GM21723 (cell line): ENCODE measurements around the gene PARD6A.

Source experiments
- ATAC-seq: cut with Tn5 transposase; IDR thresholded peaks from one replicate; pipeline ENCODE4 v1.9.1; 2021; ENCODE audit warnings: mild to moderate bottlenecking, moderate library complexity; ENCODE audit not compliant: unreplicated experiment

Gene PARD6A

DNA sequence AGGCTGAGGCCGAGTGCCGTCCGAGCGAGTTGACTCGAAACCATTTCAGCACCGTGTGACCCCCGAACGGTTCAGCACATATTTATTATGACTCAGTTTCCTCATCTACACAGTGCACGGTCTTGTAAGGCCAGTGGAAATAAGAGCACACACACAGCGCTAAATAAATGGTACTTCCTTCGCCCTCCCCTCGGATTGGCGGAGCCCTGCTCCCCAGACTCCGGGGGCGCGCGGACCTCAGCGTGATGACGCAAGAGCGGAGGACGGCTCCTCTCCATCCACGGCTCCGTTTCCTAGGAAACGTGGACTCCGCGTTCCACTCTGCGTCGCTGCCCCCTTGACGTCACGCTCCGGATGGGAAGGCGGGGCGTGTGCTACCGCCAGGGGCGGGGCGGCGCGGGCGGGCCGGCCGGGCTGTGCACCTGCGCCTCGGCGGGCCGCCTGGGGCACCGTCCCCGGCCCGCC lies at the start of gene PARD6A:
TSS of gene PARD6A (plus strand) at position 397 of the 465 bp plus-strand sequence. CDS start 79 bp downstream, outside the sequence.
- peak; percentile 73 for ATAC-seq

GRCh38 chr16:67613808-67614207 lies 47.0 kb upstream of the PARD6A start:
- no peak for ATAC-seq

DNA sequence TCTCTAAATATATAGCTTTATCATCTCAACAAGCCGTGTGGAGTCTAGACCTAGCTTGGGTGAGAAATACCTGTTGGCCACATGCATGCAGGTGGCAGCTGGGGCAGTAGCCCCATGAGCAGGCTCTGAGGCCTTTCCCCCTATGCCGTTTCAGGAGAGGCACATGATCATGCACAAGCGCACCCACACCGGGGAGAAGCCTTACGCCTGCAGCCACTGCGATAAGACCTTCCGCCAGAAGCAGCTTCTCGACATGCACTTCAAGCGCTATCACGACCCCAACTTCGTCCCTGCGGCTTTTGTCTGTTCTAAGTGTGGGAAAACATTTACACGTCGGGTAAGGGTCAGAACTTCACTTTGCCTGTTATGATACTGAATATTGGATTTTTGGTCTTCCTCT lies 32.5 kb upstream of the PARD6A start:
- no peak for ATAC-seq

DNA sequence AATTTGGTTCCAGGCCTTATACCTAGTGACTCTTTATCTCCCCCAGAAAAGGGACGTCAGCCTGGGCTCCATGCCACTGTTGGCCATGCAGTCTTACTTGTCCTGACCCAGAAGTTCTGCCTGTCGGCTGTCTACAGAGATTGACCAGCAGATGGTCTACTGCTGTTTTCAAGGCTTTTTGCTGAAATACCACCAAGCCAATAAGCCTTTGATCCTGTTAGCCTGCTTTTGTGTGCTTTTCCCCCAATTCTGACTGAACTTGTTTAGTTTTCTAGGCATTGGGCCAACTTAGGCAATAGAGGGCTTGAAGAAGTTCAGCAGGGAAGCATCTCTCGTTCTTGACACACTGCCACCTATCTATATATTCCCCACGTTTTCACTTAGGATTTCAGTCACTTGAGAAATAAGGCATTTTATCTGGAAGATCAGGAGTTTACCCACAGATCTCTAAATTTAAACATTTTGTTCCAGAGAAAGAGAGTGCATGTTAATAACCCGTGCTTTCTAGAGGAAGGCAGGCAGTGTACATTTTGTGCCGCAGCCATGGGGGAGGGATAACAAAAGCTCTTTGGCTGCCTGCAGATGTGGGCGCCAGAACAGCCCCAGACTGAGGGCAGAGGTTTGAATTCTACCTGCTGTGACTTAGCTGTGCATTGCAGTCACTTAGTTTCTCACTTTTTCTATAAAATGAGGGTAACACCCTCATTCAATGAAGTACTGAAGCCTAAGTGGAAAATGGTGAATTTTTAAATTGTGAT lies 28.2 kb upstream of the PARD6A start:
- ATAC-seq = no peak

GRCh38 chr16:67636713-67637112 lies 24.0 kb upstream of the PARD6A start:
- no peak for ATAC-seq

- no peak for ATAC-seq
These were observed 23.1 kb upstream of the PARD6A start for GRCh38 chr16:67637625-67638024.

DNA sequence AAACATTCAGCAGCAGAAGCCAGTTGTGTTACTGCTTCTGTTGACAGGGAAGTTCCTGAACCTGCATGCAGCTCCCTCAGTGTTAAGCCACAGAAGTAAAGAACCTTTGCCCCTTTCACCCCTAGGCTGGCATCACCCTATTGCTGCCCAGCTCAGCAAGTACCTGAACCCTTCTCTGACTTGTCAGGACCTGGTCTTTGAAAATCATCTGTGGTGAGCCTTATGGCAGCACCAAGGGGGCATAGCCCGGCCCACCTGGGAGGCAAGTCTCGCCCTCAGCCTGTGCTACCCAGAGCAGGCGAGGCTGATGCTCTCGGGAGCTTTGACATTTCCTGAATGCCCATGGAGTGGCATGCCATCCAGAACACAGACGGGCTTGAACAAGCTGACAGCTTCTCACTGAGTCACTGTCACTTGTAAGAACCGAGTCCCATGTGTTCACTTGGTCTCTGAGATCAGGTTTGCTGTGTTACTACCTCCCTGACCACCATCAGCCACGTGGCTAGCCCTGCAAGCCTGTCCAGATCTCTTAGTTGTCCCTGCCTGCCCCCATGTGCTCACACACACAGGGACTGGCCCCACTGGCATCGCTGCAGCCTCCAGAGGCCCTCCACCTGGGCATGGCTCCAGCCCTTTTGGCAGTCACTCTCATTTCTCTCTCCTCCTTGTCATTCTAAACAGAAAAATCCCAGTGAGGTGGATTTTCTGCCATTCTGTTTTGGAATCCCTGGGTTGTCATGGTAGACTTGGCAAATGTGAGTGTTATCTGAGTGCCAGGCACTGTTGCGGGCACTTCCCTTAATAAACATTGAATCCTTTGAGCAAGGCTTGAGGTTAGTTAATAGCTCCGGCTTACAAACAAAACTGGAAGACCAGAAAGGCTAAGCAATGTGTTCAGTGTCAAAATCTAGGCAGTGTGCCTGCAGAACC lies 18.7 kb upstream of the PARD6A start:
- ATAC-seq = no peak

DNA sequence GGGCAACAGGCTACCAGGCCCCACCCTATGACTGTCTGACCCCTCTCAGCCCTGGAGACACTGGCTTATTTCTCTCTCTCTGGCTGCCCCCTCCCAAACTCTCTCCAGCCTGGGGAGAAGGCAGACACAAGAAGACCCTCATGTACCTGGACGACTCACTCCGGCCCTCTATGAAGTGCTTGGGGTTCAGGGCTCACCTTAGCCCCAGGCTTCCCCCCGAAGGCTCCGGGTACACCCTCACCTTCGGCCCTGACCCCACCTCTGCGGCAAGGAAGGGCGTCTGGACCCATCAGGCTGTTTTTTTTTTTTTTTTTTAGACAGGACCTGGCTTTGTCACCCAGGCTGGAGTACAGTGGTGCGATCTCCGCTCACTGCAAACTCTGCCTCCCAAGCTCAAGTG lies 16.7 kb upstream of the PARD6A start:
- no peak for ATAC-seq

- ATAC-seq = no peak
These were observed 15.2 kb upstream of the PARD6A start for GRCh38 chr16:67645397-67646121.

DNA sequence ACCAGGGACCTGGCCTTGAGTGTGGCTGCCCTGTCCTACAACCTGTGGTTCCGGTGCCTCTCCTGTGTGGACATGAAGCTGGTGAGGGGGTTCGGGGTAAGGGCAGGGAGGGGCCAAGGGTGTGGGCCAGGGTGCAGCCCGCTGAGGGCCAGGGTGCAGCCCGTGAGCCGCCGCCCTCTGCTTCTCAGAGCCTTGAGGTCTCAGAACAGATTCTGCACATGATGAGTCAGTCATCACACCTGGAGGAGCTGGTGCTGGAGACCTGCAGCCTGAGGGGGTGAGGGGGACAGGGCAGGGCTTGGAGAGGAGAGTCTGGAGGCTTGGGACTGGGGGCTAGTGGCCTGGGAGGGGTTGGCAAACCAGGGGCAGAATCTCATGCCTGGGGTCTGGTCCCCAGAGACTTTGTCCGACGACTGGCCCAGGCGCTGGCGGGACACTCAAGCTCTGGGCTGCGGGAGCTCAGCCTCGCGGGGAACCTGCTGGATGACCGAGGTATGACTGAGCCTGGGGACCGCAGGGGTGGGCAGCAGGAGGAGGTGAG lies 13.6 kb upstream of the PARD6A start:
- ATAC-seq = no peak

GRCh38 chr16:67647681-67648080 lies 13.1 kb upstream of the PARD6A start:
- no peak for ATAC-seq

DNA sequence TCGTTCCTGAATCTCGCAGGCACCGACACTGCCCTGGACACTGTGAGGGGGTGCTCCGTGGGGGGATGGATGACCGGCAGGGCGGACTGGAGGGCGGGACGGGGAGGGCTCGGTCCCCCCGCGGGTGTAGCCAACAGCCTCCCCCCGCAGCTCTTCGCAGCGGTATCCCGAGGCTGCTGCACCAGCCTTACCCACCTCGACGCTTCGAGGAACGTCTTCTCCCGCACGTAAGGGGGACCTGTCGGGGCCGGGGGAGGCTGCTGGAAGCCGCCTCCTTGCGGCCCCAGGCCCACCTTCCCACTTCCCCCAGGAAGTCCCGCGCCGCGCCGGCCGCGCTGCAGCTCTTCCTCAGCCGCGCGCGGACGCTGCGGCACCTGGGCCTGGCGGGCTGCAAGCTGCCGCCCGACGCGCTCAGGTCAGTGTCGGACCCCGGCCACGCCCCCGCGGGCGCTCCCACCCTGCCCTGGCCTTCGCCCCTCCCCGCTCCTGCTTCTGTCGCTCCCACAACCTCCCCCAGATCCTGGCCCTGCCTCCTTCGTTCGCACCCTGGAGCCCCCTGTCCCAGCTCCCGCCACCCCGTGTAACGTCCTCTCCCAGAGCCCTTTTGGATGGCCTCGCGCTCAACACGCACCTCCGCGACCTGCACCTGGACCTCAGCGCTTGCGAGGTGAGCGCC lies 12.5 kb upstream of the PARD6A start:
- ATAC-seq = no peak

GRCh38 chr16:67648764-67649407 lies 11.9 kb upstream of the PARD6A start:
- no peak for ATAC-seq

DNA sequence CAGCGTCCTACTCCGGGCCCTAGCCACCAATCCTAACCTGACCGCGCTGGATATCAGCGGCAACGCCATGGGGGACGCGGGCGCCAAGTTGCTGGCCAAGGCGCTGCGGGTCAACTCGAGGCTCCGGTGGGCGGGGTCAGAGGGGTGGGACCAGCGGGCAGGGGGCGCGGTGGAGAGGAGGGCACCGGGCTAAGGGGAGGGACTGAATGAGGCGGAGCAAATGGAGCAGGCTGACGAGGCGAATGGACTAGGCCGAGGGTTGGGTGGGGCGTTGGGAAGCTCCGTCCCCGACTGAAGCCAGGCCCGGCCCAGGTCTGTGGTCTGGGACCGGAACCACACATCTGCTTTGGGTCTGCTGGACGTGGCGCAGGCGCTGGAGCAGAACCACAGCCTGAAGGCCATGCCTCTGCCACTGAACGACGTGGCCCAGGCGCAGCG lies 11.2 kb upstream of the PARD6A start:
- no peak for ATAC-seq

DNA sequence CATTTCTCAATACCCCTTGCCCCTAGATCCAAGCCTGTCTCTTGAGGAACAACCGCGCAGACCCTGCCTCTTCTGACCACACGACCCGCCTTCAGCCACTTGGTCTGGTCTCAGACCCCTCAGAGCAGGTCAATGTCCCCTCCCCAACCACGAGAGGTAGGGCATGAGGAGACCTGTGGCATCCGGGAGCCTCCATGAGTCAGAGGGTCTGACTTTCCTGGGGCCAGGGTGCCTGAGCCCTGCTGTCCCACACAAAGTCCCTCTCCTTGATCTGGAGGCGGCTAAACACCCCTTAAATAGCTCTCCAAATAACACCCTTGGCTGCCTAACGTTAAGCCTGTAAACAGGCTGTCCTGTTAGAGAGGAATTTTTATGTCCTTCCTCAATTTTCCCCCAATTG lies 10.7 kb upstream of the PARD6A start:
- ATAC-seq = no peak

- ATAC-seq = no peak
These were observed 9.7 kb upstream of the PARD6A start for GRCh38 chr16:67651039-67651438.

DNA sequence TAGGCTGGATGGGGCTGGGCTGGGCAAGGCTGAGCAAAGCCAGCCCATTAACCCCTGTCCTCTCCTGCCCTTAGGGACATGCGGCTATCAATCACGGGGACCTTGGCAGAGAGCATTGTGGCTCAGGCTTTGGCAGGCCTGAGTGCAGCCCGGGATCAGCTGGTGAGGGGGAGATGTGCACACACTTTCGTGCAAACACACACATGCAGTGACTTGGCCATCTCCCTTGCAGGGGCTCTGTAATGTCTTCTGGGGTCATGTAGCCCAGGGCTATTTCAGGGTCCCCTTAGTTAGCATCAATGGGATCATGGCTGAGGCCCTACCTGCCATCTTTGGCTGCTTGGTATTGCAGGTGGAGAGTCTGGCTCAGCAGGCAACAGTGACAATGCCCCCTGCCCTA lies 8.9 kb upstream of the PARD6A start:
- ATAC-seq = no peak

GRCh38 chr16:67652578-67653127 lies 8.1 kb upstream of the PARD6A start:
- ATAC-seq = no peak

DNA sequence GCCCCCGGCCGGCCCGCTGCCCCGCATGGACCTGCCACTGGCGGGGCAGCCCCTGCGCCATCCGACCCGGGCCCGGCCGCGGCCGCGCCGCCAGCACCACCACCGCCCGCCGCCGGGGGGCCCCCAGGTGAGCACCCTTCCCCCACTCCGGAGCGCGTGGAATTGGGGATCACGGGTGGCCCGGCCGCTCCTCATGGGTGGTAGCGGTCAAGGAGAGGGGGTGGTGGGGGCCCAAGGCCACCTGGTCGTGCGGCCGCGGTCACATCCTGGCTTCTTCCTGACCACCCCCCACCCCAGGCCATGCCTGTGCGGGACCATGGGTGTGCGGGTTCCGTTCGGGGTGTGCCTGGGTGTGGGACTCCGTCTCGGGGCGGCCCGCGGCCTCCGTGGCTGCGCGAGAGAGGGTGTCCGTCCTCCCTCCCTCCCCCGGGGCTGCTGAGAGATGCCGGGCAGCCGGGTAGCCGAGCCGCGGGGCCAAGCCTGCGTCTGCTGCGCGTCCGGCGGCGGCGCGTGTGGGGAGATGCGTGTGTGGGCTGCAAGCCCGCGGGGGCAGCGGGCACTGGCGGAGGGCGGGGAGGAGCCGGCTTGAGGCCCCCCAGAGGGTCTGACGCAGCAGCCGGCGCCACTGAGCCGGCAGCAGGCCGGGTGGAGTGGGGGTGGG lies 7.5 kb upstream of the PARD6A start:
- ATAC-seq = no peak
